CD14-positive monocyte (primary cell): ENCODE data around the gene WDR86. TPM values are rescaled to one million over a fixed set of nuclear protein-coding genes. Genes with fewer than 3 reads are reported as not detected.

Experiments
- DNase-seq, 3 donors: peaks; one replicate each; pipeline ENCODE4 v3.0.0-alpha.2; 2011 to 2022
- H2AFZ ChIP-seq: 2 replicates; pipeline ENCODE4 v1.6.0; 2012; ENCODE audit warnings: mild to moderate bottlenecking, low read depth, low read length, inconsistent platforms; ENCODE audit not compliant: insufficient read depth, poor library complexity, severe bottlenecking
- H3K27ac ChIP-seq, 2 donors: 1 replicate in 1 of 2; 2 replicates in 1 of 2; pipeline ENCODE4 v1.5.1; 2012 to 2013; ENCODE audit warnings: low read length in 2 of 2, control low read depth in 1 of 2, inconsistent platforms in 1 of 2, low read depth in 1 of 2, mild to moderate bottlenecking in 1 of 2
- H3K27me3 ChIP-seq, 2 donors: one replicate each; pipeline versions ENCODE4 v1.6.0 to v1.6.1; 2011 to 2013; ENCODE audit warnings: low read length in 2 of 2; ENCODE audit not compliant: control insufficient read depth in 2 of 2, insufficient read depth in 2 of 2
- H3K36me3 ChIP-seq, 2 donors: replicated peaks in 1 of 2; 1 replicate in 1 of 2; 2 replicates in 1 of 2; pipeline versions ENCODE4 v1.5.1 to v1.6.1; 2012 to 2013; ENCODE audit warnings: low read length in 2 of 2, control low read depth in 1 of 2, inconsistent platforms in 1 of 2, mild to moderate bottlenecking in 1 of 2; ENCODE audit not compliant: insufficient read depth in 2 of 2, control insufficient read depth in 1 of 2
- H3K4me1 ChIP-seq, 2 donors: 1 replicate in 1 of 2; 2 replicates in 1 of 2; pipeline versions ENCODE4 v1.5.1 to v1.6.1; 2012 to 2013; ENCODE audit warnings: low read length in 2 of 2, control low read depth in 1 of 2, inconsistent platforms in 1 of 2, mild to moderate bottlenecking in 1 of 2, moderate library complexity in 1 of 2; ENCODE audit not compliant: insufficient read depth in 2 of 2, control insufficient read depth in 1 of 2
- H3K4me2 ChIP-seq: replicated peaks from 2 replicates; pipeline ENCODE3; 2012; ENCODE audit warnings: low read length, moderate library complexity, mild to moderate bottlenecking; ENCODE audit not compliant: poor library complexity, severe bottlenecking; ENCODE audit errors: extremely low read depth
- H3K4me3 ChIP-seq, 3 experiments: fragments of 200-600 bp in 1 of 3; sonication (generic) in 1 of 3; replicated peaks in 1 of 3; 1 replicate in 2 of 3; 2 replicates in 1 of 3; pipeline ENCODE4 v1.5.1; 2011 to 2013; ENCODE audit warnings: low read length in 3 of 3, mild to moderate bottlenecking in 3 of 3, control low read depth in 2 of 3, low read depth in 2 of 3, inconsistent platforms in 1 of 3, moderate library complexity in 1 of 3
- H3K79me2 ChIP-seq: 2 replicates; pipeline ENCODE4 v1.6.0; 2012; ENCODE audit warnings: mild to moderate bottlenecking, control low read depth, inconsistent platforms, low read length, moderate library complexity; ENCODE audit not compliant: insufficient read depth
- H3K9ac ChIP-seq: 2 replicates; pipeline ENCODE4 v1.6.0; 2017; ENCODE audit warnings: low read length, mild to moderate bottlenecking; ENCODE audit not compliant: insufficient read depth, poor library complexity, severe bottlenecking
- H3K9me3 ChIP-seq, 2 donors: replicated peaks in 1 of 2; 1 replicate in 1 of 2; 2 replicates in 1 of 2; pipeline versions ENCODE4 v1.5.1 to v1.6.1; 2012 to 2013; ENCODE audit warnings: low read length in 2 of 2, control low read depth in 1 of 2; ENCODE audit not compliant: control insufficient read depth in 1 of 2, insufficient read depth in 1 of 2
- H4K20me1 ChIP-seq: 2 replicates; pipeline ENCODE4 v1.6.0; 2012; ENCODE audit warnings: mild to moderate bottlenecking, low read length, control low read depth, moderate library complexity; ENCODE audit not compliant: insufficient read depth
- H3K27ac Mint-ChIP-seq, 7 donors: one replicate each; pipeline ENCODE4 v1.8.0; 2020; ENCODE audit warnings: mild to moderate bottlenecking in 7 of 7, mixed read lengths in 7 of 7, moderate library complexity in 6 of 7, inconsistent platforms in 2 of 7
- H3K27me3 Mint-ChIP-seq, 3 donors: one replicate each; pipeline ENCODE4 v1.8.0; 2021 to 2022; ENCODE audit warnings: low read depth in 3 of 3, mild to moderate bottlenecking in 3 of 3, mixed read lengths in 3 of 3, moderate library complexity in 3 of 3, inconsistent platforms in 1 of 3
- H3K36me3 Mint-ChIP-seq, 2 donors: one replicate each; pipeline ENCODE4 v1.8.0; 2020; ENCODE audit warnings: mixed read lengths in 2 of 2, inconsistent platforms in 1 of 2, mild to moderate bottlenecking in 1 of 2
- H3K4me1 Mint-ChIP-seq: one replicate; pipeline ENCODE4 v1.8.0; 2020; ENCODE audit warnings: mild to moderate bottlenecking, mixed read lengths
- H3K4me3 Mint-ChIP-seq, 2 donors: one replicate each; pipeline ENCODE4 v1.8.0; 2020; ENCODE audit warnings: mild to moderate bottlenecking in 2 of 2, mixed read lengths in 2 of 2, moderate library complexity in 1 of 2
- H3K9me3 Mint-ChIP-seq, 7 donors: one replicate each; pipeline ENCODE4 v1.8.0; 2020 to 2022; ENCODE audit warnings: mixed read lengths in 7 of 7, mild to moderate bottlenecking in 6 of 7, moderate library complexity in 6 of 7, inconsistent platforms in 2 of 7
- WGBS: methylation state at CpG from one replicate; pipeline ENCODE4 v1.1.5; 2013; ENCODE audit warnings: missing lambda C conversion rate; ENCODE audit not compliant: insufficient coverage; 5-methylcytosine and 5-hydroxymethylcytosine counted together
- intact Hi-C, 2 donors: fragments of 100-400 bp; cut with micrococcal nuclease; formaldehyde crosslinking; loops; one replicate each; pipeline versions ENCODE4 v1.15.0 to v1.15.1; 2023
- polyA plus RNA-seq, 3 donors: library from polyadenylated mRNA; depleted of rRNA in 1 of 3; unstranded in 2 of 3; stranded (reverse) in 1 of 3; fragments of 300-500 nt in 2 of 3; fragments of >200 nt in 1 of 3; fragmentation: Illumina TruSeq in 2 of 3; gene quantifications; 1 replicate in 2 of 3; 2 replicates in 1 of 3; pipeline ENCODE4 v1.2.3, GENCODE V29; 2012 to 2021
- TF ChIP-seq, protein P1 (sequence below): fragments of 200-600 bp; IDR thresholded peaks from one replicate; pipeline ENCODE4 v1.8.0; 2022; ENCODE audit warnings: antibody characterized with exemption, mild to moderate bottlenecking

WDR86 gene
- polyA plus RNA-seq, 3 donors: 0.11 to 0.30 (median 0.24) TPM

- no peaks in the 10 kb centered on the region for H3K27me3 ChIP-seq
- TF ChIP-seq, protein P1, sequence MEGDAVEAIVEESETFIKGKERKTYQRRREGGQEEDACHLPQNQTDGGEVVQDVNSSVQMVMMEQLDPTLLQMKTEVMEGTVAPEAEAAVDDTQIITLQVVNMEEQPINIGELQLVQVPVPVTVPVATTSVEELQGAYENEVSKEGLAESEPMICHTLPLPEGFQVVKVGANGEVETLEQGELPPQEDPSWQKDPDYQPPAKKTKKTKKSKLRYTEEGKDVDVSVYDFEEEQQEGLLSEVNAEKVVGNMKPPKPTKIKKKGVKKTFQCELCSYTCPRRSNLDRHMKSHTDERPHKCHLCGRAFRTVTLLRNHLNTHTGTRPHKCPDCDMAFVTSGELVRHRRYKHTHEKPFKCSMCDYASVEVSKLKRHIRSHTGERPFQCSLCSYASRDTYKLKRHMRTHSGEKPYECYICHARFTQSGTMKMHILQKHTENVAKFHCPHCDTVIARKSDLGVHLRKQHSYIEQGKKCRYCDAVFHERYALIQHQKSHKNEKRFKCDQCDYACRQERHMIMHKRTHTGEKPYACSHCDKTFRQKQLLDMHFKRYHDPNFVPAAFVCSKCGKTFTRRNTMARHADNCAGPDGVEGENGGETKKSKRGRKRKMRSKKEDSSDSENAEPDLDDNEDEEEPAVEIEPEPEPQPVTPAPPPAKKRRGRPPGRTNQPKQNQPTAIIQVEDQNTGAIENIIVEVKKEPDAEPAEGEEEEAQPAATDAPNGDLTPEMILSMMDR: no peak
- H3K9me3 ChIP-seq: peaks cover 25 to 27% of the 10 kb centered on the region in 2 donors
- Mint-ChIP-seq H3K4me3 (no peak overlapping the region), H3K4me1 (peaks cover 6% of the 10 kb centered on the region), H3K36me3 (peaks cover 0 to 3% of the 10 kb centered on the region in 2 donors), H3K27me3 (peaks cover 2 to 7% (median 6%) of the 10 kb centered on the region in 3 donors), H3K27ac (no peak overlapping the region), H3K9me3 (peaks cover 20 to 38% (median 35%) of the 10 kb centered on the region in 7 donors)
- H4K20me1 ChIP-seq: no peaks in the 10 kb centered on the region
- no peaks in the 10 kb centered on the region for H3K36me3 ChIP-seq
- no peak overlapping the region for H3K4me2 ChIP-seq
- no peak overlapping the region for H3K9ac ChIP-seq
- H3K4me1 ChIP-seq: no peaks in the 10 kb centered on the region
- H3K79me2 ChIP-seq: no peaks in the 10 kb centered on the region
- 100% methylated on average over 2 of the region's 5 CpGs for WGBS
- intact Hi-C loops: no loop called here
- DNase-seq: no peak
- no peak overlapping the region for H3K4me3 ChIP-seq
- H2AFZ ChIP-seq: no peak overlapping the region
- no peak overlapping the region for H3K27ac ChIP-seq
Observed at GRCh38 chr7:151423936-151424335, 14.1 kb upstream of the WDR86 start.

- Mint-ChIP-seq H3K9me3 (peaks cover 20 to 41% (median 39%) of the 10 kb centered on the region in 7 donors), H3K27me3 (peaks cover 2 to 5% (median 2%) of the 10 kb centered on the region in 3 donors), H3K27ac (no peak overlapping the region), H3K36me3 (peaks cover 0 to 5% of the 10 kb centered on the region in 2 donors), H3K4me1 (peaks cover 2% of the 10 kb centered on the region), H3K4me3 (no peak overlapping the region)
- H3K27me3 ChIP-seq: no peaks in the 10 kb centered on the region
- no peak overlapping the region for H3K27ac ChIP-seq
- H3K4me3 ChIP-seq: no peak overlapping the region
- no peaks in the 10 kb centered on the region for H3K4me1 ChIP-seq
- TF ChIP-seq, protein P1: no peak
- H3K4me2 ChIP-seq: no peak overlapping the region
- WGBS: 93% methylated on average over 5 of the region's 7 CpGs
- no peak for DNase-seq
- intact Hi-C loops: no loop called here
- no peak overlapping the region for H2AFZ ChIP-seq
- H3K9me3 ChIP-seq: peaks cover 25 to 30% of the 10 kb centered on the region in 2 donors
- H4K20me1 ChIP-seq: no peaks in the 10 kb centered on the region
- no peaks in the 10 kb centered on the region for H3K79me2 ChIP-seq
- H3K9ac ChIP-seq: no peak overlapping the region
- H3K36me3 ChIP-seq: no peaks in the 10 kb centered on the region
Observed at GRCh38 chr7:151423226-151423625, 13.4 kb upstream of the WDR86 start.
